H54 (cell line): ENCODE results near the gene TXN2.

Source experiments
- DNase-seq: peaks from one replicate; pipeline ENCODE4 v3.0.0; 2011; ENCODE audit warnings: low spot score, mixed read lengths; ENCODE audit not compliant: insufficient read length
- FAIRE-seq: peaks from 3 replicates; lab custom pipeline; 2011; peaks lifted over from hg19 to GRCh38; lab: Jason Lieb, UNC
- POLR2A ChIP-seq: IDR thresholded peaks from 2 replicates; pipeline ENCODE4 v1.6.1; 2011; ENCODE audit warnings: low read depth, mild to moderate bottlenecking, low read length

Gene TXN2

DNA sequence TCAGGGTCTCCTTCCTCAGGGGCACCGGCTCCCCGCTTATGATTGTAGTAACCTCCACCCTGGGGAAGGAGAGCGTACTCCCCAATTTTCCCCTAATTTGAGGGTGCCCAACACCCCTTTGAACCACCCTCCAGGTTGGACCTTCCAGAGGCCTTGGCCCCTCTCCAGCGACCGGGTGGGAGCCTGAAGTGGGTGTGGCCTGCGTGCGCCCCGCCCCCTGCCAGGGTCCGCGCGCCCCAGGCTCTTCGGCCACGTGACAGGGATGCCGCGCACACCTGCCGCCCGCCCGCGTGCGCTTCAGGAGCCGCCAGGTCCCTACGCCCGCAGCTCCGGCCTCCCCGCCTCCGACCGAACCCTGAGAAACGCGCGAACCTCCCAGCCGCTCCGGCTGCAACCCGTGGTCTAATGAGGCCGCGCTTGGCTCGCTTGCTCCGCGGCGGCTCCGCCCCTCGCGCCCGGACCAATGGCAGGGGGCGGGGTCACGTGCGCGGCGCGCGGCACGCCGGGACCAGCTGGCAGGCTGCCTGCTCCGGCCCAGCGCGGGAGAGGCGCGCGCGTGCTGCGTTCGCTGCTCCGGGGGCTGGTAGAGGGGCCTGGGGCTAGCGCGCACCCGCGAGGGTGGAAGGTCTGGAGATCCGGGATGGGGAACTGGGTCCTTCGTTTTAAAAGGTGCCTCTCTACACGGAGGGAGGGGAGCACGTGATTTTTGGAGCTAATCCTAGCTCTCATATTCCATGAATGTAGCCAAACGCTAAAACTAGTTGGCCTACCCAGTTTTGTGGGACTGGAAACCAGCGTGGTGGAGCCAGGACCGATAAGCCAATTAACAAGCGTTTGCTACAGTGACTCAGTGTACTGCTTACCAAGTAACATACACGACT lies 25.4 kb upstream of the TXN2 start, which contains the start of gene FOXRED2:
TSS of gene FOXRED2 (minus strand) at position 404 of the 881 bp plus-strand sequence. CDS start 618 bp downstream, outside the sequence.
- peak; percentile 65 for TF ChIP-seq POLR2A
- DNase-seq (peak; percentile 73), FAIRE-seq (no peak)

DNA sequence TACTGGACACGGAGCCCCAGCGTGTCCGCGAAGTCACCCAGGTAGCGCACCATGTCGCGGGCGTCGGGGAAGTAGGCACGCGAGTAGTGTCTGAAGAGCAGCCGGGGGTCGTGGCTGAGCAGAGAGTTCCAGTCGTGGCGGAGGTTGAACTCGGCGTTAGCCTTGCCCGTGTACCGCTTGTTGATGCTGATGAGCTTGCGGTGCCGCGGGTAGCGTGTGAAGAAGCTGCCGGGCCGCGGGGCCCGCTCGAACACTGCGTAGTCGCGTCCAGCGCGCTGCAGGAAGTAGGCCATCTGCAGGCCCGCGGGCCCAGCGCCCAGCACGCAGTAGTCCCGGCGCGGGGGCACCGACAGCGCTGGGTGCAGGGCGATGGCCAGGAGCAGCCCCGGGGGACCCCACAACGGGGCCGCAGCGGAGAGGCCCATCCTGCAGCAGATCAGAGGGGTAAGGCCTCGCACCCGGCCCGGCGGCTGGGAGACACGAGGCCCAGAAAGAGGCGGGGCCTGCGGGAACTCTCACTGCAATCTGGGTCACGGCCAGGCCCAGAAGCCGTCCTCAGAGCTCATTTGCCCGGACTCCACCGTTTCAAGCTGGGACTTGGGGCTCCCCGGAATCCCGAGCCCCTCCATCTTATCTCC lies 24.7 kb upstream of the TXN2 start:
- FAIRE-seq: no peak

DNA sequence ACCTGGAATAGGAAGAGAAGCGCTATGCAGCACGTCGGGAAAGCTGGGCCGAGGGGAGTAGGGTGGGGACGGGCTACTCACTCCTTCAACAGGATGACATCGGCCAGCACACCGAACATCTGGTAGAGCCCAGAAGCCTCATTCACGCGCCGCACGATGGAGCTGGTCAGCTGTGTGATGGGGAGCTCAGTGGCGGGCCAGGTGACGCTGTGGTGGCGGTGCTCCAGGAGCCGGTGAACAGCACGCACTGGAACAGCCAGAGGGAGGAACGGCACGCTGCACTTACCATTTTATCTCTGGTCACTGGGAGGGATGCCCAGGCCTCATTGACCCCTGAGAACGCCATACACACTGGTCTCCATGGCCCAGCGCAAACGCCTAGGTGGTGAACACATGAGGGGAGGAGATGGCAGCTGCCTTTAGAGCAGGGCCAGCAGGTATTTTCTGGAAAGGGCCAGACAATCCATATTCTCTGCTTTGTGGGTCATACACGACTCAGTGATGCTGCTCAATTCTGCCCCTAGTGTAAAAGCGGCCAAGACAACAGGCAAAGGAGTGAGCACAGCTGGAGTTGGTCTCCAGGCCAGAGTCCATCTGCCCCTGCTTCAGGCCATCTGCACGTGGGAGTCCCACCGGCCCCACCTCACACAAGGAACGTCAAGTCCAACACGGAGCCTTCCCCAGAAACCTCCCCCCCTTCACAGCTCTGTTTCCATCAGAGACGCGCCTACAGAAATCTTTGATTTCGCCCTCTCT lies 16.6 kb upstream of the TXN2 start:
- FAIRE-seq (no peak), DNase-seq (no peak)
- no peak for TF ChIP-seq POLR2A

More for the DNA sequence above, 24.7 kb upstream of the TXN2 start:
- no peak for DNase-seq
- no peak for TF ChIP-seq POLR2A

DNA sequence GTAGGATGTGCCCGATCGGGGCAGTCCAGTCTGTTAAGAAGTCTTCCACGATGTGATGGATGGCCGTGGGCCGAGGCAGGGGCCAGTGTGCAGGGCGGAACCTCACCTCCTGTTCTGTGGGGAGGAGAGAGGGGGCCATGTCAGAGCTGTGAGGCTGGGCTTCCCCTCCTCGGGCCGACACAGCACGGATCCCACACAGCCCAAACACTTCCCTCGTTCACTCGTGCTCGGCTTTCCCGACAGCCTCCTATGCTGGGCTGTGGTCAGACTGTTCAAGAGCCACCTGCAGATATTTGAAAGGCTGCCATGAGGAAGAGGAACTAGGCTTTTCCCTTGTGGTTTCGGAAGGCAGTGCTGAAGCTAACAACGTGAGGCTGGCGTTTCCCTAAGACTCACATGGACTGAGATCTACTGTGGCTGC lies 12.3 kb upstream of the TXN2 start:
- FAIRE-seq: no peak
- no peak for DNase-seq
- TF ChIP-seq POLR2A: no peak

DNA sequence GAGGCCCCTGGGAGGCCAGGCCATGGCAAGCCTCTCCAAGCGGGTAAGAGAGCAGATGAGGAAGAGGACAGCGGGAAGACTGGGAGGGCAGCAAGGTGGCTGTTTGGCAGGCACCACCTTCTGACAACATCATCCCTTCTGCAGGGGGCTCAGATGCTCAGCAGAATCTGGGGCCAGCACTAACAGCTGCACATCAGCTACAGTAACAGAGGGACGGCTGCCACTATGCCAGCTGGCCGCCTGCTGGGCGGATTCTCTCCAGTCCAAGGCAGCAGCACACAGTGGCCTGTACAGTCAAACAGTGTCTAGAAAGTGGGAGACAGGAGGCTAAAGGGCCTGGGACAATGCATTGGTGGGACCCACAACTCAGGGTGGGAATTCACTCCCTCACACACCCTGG lies 10.7 kb upstream of the TXN2 start:
- no peak for TF ChIP-seq POLR2A
- no peak for FAIRE-seq
- DNase-seq: no peak

DNA sequence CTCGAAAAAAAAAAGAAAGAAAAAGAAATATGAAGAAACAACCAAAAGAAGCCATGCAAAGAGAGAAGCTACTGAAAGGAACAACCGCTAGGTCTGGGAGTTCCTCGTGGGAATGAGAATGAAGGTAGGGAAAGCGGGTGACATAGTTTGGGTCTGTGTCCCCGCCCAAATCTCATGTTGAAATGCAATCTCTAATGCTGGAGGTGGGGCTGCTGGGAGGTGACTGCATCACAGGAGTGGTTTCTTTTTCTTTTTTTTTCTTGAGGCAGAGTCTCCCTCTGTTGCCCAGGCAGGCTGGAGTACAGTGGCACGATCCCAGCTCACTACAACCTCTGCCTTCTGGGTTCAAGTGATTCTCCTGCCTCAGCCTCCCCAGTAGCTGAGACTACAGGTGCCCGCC lies 9.7 kb upstream of the TXN2 start:
- no peak for DNase-seq
- TF ChIP-seq POLR2A: no peak
- FAIRE-seq: no peak

DNA sequence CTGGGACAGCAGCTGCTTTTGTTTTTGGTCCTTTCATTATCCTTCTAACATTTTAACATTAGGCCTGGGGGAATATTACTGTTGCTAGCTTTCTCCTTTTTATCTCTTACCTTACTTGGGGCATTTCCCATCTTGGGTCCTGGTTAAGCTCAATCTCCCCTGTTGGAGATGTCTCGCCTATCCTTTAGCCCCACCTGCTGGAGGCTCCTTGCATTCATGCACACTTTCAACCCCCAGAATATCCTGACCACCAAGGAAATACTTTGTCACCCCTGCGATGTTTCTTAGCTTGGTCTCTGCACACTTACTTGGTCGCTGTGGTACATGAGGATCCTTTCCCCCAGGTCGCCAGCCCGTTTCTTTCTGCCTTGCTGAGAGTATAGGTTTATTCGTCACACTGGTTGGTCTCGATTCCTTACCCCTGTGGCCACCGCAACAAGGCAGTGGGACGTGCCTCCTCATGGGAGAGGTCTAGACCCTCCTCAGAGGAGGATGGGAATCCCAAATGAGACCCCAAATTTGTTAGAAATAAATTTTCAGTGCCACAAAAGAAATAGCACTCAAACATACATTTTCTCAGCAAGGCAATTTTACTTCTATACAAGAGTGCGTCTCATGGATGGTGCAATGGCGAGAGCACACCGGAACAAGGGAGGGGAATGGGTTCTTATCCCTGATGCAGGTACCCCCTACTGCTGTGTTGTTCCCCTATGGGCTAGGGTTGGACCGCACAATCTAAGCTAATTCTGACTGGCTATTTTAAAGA lies 5.4 kb upstream of the TXN2 start:
- no peak for TF ChIP-seq POLR2A
- no peak for DNase-seq
- FAIRE-seq: no peak

DNA sequence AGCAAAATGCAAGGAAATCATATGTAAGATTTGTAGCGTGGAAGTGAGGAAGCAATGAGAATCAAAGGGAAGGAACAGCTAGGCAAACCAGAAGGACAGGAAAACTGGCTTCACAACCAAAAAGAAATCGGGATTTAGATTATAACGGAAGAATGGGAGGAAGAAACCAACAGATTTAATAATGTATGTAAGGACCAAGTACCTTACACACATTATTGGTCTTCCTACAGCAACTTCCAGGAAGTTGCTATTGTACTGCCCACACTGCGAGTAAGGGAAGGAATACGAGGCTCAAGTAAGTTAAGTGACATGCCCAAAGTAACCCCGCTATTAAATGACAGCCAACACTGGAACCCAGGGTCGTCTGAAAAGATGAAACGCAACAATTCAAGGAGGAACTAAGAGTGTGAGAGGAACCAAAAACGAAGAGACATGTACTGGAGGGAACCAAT lies 473 bp downstream of the TXN2 start:
- DNase-seq (no peak), FAIRE-seq (no peak)
- no peak for TF ChIP-seq POLR2A

DNA sequence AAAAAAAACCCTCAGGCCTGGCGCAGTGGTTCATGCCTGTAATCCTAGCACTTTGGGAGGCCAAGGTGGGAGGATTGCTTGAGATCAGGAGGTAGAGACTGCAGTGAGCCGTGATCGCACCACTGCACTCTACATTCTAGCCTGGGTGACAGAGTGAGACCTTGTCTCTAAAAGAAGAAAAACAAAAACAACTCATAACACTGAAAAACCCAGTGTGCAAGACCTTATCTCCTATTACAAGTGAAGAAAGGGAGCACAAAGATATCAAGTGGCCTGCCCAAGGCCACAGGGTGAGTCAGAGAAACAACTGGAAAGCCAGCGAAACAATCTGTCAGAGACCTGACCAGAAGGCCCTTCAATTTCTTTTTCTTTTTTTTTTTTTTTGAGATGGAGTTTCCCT lies 2.5 kb downstream of the TXN2 start:
- TF ChIP-seq POLR2A: no peak
- DNase-seq (no peak), FAIRE-seq (no peak)

DNA sequence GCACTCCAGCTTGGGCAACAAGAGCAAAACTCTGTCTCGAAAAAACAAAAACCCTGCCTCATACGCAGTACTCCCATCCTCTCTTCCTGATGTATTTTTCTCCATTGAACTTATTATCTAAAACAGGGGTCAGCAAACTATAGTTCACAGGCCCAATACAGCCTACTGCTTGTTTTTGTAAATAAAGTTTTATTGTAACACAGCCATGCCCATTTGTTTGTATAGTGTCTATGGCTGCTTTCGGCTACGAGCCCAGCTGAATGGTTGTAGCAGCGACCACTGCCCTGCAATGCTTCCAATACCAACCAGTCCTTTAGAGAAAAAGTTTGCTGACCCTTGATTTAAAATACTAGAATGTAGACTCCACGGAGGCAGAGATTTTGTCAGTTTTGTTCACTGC lies 6.1 kb downstream of the TXN2 start:
- FAIRE-seq: no peak

DNA sequence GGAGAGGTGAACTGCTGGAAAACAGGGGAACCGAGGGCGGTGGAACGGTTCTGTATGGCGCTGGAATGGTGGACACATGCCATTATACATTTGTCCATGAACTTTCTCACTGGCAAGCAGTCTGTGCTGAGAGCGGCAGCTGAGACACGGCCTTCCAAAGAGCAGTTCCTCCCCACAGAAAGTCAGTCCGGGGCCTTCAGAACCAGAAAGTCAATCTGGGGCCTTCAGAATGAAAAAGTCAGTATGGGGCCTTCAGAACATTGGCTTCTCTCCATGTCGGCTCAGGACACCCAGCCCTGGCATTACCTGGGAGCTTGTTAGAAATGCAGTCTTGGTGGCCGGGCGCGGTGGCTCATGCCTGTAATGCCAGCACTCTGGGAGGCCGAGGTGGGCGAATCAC lies 8.8 kb downstream of the TXN2 start:
- FAIRE-seq (no peak), DNase-seq (no peak)
- TF ChIP-seq POLR2A: no peak

More for the DNA sequence above, 6.1 kb downstream of the TXN2 start:
- no peak for DNase-seq
- no peak for TF ChIP-seq POLR2A

DNA sequence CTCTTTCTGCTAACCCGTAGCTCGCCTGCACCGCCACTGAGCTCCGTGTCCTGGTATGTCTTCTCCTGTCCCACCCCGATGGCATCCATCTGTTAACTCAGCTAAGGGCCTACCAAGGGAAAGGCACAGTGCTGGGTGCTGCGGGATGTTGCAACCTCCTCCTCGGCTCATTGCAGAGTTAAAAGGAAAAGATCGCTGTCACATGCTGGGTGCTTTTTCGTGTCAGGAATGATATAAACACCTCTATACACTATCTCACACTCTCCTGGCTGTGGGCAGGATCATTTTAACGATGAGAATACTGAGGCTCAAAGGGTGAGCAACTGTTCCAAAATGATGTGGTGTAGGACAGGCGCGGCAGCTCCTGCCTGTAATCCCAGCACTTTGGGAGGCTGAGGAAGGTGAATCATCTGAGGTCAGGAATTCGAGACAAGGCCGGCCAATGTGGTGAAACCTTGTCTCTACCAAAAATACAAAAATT lies 10.1 kb downstream of the TXN2 start:
- FAIRE-seq (no peak), DNase-seq (no peak)
- TF ChIP-seq POLR2A: no peak

DNA sequence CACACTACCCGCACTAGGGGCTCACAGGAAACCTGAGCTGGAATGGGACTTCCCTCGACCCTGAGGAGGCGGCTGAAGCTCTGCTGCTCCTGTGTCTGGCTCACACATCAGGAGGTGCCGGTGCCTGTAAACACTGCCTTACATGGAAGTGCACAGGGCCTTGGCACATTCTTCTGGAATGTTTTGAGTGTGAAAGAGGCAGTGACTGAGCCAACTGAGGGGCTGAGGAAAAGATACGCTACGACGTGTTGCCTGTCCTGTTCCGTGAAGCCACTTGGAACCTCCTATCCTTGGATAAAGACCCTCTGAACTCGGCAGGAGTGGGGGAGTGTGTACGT lies 10.5 kb downstream of the TXN2 start:
- no peak for TF ChIP-seq POLR2A
- FAIRE-seq (no peak), DNase-seq (no peak)
